DMS153 treated with DMSO at 0.1 percent for 48 hours (cell line): ENCODE data around the gene GRK5.
"Not testable (repeated sequence)": the region's sequence is repeated elsewhere in the genome, so short reads cannot be mapped to it uniquely, and the experiment has no call there.

ENCODE experiments used
- DNase-seq: peaks from one replicate; lab custom pipeline; 2025; ENCODE audit not compliant: unreplicated experiment; lab: John Stamatoyannopoulos, UW

GRK5 gene

GRCh38 chr10:119221201-119221600 lies 13.8 kb downstream of the GRK5 start:
- DNase-seq, result no peak

GRCh38 chr10:119221666-119222065 lies 14.3 kb downstream of the GRK5 start:
- no peak for DNase-seq

- DNase-seq, result no peak
These were observed 15.2 kb downstream of the GRK5 start for GRCh38 chr10:119222537-119222936.

- no peak for DNase-seq
These were observed 15.6 kb downstream of the GRK5 start for GRCh38 chr10:119222966-119223386.

GRCh38 chr10:119225083-119225658 lies 17.8 kb downstream of the GRK5 start:
- no peak for DNase-seq

GRCh38 chr10:119227825-119228224 lies 20.5 kb downstream of the GRK5 start:
- no peak for DNase-seq

GRCh38 chr10:119231654-119232053 lies 24.3 kb downstream of the GRK5 start:
- no peak for DNase-seq

GRCh38 chr10:119232439-119232838 lies 25.1 kb downstream of the GRK5 start:
- DNase-seq, result not testable (repeated sequence)

- no peak for DNase-seq
These were observed 25.9 kb downstream of the GRK5 start for GRCh38 chr10:119233123-119233820.

- DNase-seq, result no peak
These were observed 26.4 kb downstream of the GRK5 start for GRCh38 chr10:119233821-119234220.

GRCh38 chr10:119235356-119235755 lies 28.0 kb downstream of the GRK5 start:
- no peak for DNase-seq

- DNase-seq, result no peak
These were observed 30.5 kb downstream of the GRK5 start for GRCh38 chr10:119237722-119238436.

GRCh38 chr10:119238577-119238976 lies 31.2 kb downstream of the GRK5 start:
- no peak for DNase-seq

- not testable (repeated sequence) for DNase-seq
These were observed 31.6 kb downstream of the GRK5 start for GRCh38 chr10:119239015-119239414.

GRCh38 chr10:119239630-119240029 lies 32.3 kb downstream of the GRK5 start:
- not testable (repeated sequence) for DNase-seq

- no peak for DNase-seq
These were observed 33.7 kb downstream of the GRK5 start for GRCh38 chr10:119241066-119241465.

- no peak for DNase-seq
These were observed 34.8 kb downstream of the GRK5 start for GRCh38 chr10:119242186-119242585.

GRCh38 chr10:119243488-119243887 lies 36.1 kb downstream of the GRK5 start:
- DNase-seq, result no peak

GRCh38 chr10:119243967-119244366 lies 36.6 kb downstream of the GRK5 start:
- DNase-seq, result no peak

GRCh38 chr10:119245272-119245671 lies 37.9 kb downstream of the GRK5 start:
- DNase-seq, result no peak

- DNase-seq, result no peak
These were observed 39.6 kb downstream of the GRK5 start for GRCh38 chr10:119246862-119247549.

- DNase-seq, result no peak
These were observed 40.2 kb downstream of the GRK5 start for GRCh38 chr10:119247550-119247894.
